ENCODE data around the gene USP32.
"Not testable (repeated sequence)": the region's sequence is repeated elsewhere in the genome, so short reads cannot be mapped to it uniquely, and the experiment has no call there.

Gene USP32

DNA sequence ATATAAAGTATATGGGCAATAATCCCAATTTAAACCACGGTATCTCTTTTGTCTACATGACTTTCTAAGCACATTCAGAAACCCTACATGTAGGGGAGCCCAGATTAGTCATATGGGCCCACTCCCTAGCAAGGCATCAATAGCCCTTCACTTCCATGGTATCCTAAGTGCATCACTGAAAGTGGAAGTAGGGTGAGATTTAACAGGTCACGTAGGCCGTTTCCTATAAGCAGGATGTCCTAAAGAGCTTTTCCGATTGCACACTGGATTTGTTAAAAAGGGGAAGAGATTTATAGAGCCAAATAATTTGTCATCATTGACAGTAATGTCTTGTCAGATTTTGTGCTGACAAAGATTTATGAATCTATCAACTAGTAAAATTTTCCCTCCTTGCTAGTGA lies 203.2 kb downstream of the USP32 start:
- H3K4me3 ChIP-seq (ENCODE audit: low read length) = no peak overlapping the region
- no peak for DNase-seq (ENCODE audit: low read depth)
- TF ChIP-seq, protein P1, sequence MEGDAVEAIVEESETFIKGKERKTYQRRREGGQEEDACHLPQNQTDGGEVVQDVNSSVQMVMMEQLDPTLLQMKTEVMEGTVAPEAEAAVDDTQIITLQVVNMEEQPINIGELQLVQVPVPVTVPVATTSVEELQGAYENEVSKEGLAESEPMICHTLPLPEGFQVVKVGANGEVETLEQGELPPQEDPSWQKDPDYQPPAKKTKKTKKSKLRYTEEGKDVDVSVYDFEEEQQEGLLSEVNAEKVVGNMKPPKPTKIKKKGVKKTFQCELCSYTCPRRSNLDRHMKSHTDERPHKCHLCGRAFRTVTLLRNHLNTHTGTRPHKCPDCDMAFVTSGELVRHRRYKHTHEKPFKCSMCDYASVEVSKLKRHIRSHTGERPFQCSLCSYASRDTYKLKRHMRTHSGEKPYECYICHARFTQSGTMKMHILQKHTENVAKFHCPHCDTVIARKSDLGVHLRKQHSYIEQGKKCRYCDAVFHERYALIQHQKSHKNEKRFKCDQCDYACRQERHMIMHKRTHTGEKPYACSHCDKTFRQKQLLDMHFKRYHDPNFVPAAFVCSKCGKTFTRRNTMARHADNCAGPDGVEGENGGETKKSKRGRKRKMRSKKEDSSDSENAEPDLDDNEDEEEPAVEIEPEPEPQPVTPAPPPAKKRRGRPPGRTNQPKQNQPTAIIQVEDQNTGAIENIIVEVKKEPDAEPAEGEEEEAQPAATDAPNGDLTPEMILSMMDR (IDR thresholded peaks at IDR 0.05; ENCODE audit: insufficient read depth, low read depth, low read length, missing control alignments) = no peak

DNA sequence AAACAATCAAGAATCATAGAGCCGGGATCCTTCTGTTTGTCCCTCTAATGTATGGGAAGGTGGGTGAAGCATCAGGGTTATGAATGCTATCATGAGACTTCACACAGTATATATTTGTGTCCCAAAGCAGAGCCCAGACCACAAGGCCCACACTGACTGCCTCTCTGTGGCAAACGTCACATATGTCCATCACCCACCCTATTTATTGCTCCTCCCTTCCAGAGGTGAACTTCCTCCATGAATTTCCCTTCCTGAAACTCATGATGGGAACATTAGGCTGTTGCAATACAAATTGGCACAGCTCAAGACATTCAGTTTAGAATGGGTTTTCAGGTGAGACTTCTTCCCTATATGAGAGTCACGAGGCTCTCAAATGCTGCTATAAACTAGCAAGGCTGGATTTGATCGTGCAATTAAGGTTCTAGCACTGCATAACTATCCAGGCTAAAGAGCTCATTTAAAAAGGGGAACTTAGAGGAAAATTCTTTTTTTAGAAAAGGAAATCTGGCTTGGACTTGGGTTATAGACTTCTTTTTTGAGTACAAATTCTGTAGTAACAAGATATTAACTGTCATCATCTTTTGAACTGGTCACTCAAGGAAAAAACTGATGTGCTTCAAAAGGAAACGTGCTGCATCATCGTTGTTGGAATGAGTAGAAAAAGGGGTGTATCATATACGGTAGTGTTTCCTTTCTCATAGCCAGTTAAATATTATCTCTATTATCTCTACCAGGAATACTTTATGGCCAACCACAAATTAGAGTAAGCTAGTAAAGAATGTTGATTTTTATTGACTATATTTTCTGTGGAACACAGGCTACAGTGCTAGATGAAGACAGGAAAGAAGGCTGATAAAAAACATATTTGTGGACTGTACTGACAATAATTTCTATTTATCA lies 204.8 kb downstream of the USP32 start:
- not testable (repeated sequence) for DNase-seq (ENCODE audit: low read depth); H3K4me3 ChIP-seq (ENCODE audit: low read length)

DNA sequence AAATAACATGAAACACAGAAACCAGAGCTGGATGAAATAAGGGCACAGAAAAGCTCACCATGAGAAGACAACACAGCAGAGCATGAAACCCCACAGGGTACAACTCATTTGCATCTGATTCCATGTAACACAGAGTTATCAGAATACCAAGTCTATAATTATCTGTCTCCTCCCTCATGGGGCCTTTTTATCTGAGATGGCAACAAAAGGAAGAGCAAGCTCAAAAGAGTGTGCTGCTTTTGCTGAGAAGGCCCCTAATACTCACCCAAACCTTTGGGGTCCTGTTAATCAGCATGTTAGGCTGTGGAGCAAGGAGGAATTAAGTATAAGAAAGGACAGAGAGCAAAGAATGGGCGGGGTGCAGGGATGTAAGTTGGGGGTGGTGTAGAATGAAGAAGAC lies 205.6 kb downstream of the USP32 start:
- DNase-seq (ENCODE audit: low read depth); H3K4me3 ChIP-seq (ENCODE audit: low read length): not testable (repeated sequence)

DNA sequence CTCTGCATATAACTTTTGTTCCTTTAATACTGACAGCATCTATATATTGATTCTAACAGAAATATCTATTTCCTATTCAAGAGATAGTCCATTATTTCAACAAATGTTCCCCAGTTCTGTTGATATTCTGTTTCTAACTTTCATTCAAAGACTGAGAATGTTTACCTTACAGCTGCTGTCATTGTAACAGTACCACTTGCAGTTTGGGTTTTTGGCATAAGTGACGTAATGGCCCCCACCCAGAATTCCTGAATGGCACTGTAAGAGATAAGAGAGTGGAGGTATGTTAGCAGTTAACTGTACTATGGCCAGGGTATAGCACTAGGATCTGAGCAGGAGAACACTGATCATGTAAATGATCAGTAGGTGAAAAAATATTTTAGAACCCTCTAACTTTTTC lies 211.6 kb downstream of the USP32 start:
- not testable (repeated sequence) for DNase-seq (ENCODE audit: low read depth)

DNA sequence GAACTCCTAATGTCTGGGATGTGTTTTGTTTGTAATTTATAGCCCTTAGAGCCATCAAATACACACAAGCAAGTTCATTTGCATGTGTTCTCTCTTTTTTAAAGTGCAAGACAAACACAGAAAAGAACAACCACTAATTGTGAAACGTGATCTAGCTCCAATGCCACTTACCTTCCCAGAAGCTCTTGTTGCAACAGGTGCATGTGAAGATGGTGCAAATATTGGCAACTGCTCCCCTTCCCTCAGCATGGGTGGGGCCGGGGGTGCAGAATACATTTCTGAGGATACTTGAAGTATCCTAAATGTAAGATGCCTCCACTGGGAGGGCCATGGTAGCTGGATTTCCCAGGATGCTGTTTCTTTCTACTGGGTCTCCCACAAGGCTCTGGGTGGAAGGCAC lies 213.8 kb downstream of the USP32 start:
- not testable (repeated sequence) for DNase-seq (ENCODE audit: low read depth); H3K4me3 ChIP-seq (ENCODE audit: low read length)

More for the DNA sequence above, 211.6 kb downstream of the USP32 start:
- H3K4me3 ChIP-seq (ENCODE audit: low read length) = not testable (repeated sequence)

DNA sequence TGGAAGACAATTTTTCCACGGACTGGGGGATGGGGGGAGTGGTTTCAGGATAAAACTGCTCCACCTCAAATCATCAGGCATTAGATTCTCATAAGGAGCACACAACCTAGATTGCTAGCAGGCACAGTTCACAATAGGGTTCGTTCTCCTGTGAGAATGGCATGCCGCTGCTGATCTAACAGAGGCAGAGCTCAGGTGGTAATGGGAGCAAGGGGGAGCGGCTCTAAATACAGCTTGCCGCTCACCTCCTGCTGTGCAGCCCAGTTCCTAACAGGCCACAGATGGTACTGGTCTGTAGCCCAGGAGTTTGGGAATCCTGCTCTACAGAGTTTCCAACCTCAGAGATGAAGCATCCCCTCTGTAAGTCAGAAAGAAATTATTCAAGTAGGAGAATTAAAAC lies 215.2 kb downstream of the USP32 start:
- DNase-seq (ENCODE audit: low read depth); H3K4me3 ChIP-seq (ENCODE audit: low read length): not testable (repeated sequence)

DNA sequence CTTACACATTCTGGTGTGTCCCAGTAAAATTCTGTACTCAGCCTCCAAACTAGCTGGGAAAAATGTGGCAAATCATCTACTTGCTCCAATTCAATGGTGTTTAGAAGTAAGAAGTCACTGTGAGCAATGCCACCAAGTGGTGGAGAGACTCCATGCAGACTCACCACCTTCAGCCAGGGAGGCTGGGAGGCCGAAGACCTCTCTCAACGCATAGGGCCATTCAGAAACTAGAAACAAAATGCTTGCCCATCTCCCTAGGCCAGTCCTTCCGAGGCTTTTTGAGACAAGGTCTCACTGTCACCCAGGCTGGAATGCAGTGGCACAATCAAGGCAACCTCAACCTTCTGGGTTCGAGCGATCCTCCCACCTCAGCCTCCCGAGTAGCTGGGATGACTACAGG lies 217.2 kb downstream of the USP32 start:
- TF ChIP-seq, protein P1 (IDR thresholded peaks at IDR 0.05; ENCODE audit: insufficient read depth, low read depth, low read length, missing control alignments) = peak; percentile 18
- DNase-seq (ENCODE audit: low read depth); H3K4me3 ChIP-seq (ENCODE audit: low read length): not testable (repeated sequence)

DNA sequence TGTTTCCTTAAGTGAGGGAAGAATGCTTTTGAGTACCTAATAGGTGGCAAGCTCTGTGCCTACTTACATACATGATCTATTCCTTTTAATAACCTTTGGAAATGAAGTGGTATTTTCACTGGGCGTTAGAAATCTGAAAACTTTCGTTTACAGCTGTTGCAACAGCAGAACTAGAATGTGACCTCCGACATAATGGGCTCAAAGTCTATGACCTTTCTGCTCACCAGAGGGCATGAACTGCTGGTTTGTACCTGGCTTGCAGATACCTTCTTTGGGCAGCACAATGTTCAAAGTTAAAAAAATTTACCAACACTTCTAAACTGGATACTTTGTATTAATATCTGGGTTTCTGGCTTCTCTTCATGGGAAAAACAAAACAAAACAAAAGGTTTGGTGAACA lies 217.9 kb downstream of the USP32 start:
- no peak overlapping the region for H3K4me3 ChIP-seq (ENCODE audit: low read length)
- TF ChIP-seq, protein P1 (IDR thresholded peaks at IDR 0.05; ENCODE audit: insufficient read depth, low read depth, low read length, missing control alignments) = no peak
- DNase-seq (ENCODE audit: low read depth) = no peak

DNA sequence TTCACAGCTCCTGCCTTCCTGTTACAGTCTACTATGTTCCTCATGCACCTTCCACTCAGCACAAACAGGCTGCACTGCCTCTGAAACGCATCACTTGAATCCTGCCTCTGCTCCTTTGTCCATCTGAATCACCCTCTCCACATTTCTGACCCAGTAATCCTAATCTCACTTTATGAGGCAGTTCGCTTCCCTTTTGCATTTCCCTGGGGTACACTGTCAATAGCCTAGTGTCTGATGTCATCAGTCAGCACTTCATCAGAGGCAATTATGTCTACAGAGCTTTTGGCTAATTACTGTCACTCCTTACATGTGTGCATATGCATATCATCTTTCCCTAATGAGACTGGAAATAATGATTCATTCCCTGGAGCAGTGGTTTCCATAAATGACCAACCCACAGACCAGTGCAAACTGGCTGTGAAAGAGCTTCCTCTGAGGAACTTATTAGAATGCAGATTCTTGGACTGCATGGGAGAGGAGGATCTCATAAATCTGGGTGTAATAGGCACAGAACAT lies 218.6 kb downstream of the USP32 start:
- TF ChIP-seq, protein P1 (IDR thresholded peaks at IDR 0.05; ENCODE audit: insufficient read depth, low read depth, low read length, missing control alignments) = no peak
- H3K4me3 ChIP-seq (ENCODE audit: low read length) = no peak overlapping the region
- no peak for DNase-seq (ENCODE audit: low read depth)

DNA sequence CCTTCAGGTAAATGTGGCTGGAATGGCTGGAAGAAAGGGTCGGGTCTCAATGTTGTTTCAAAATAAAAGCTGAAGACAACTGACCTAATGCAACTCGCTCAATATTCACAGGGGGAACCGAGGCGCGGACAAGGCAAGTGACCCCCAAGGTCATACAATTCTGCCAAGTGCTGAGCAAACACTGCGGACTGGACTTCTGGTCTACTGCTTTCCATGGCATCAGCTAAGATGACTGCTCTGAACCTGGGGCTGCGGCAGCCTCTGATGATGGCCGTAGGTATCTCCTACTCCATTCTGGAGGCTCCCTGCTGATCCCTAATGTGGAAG lies 220.2 kb downstream of the USP32 start:
- TF ChIP-seq, protein P1 (IDR thresholded peaks at IDR 0.05; ENCODE audit: insufficient read depth, low read depth, low read length, missing control alignments) = no peak
- no peak overlapping the region for H3K4me3 ChIP-seq (ENCODE audit: low read length)
- DNase-seq (ENCODE audit: low read depth) = no peak
